Jurkat, Clone E6-1 (cell line): ENCODE data around the gene DCTN2.
"Not testable (repeated sequence)": the region's sequence is repeated elsewhere in the genome, so short reads cannot be mapped to it uniquely, and the experiment has no call there.

Experiments used
- DNase-seq: peaks from one replicate; pipeline ENCODE4 v3.0.0-alpha.2; 2011; ENCODE audit warnings: low read depth, low spot score
- H3K4me3 ChIP-seq: 2 replicates; pipeline ENCODE4 v1.5.1; 2011; ENCODE audit warnings: mild to moderate bottlenecking, low read length, control low read depth, moderate library complexity

DCTN2 gene

DNA sequence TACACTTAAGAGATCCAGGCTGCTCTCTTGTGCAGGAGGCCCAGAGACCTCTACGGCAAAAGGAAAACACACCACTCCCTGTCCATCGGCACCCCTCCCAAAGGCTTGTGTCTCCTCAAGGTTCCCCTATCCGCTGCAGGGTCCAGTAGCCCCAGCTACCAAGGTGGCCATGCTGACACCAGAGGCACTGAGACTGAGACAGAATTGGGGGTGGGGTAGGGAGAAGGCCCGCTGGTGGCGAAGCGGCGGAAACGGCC lies 27.3 kb downstream of the DCTN2 start:
- DNase-seq, result no peak

DNA sequence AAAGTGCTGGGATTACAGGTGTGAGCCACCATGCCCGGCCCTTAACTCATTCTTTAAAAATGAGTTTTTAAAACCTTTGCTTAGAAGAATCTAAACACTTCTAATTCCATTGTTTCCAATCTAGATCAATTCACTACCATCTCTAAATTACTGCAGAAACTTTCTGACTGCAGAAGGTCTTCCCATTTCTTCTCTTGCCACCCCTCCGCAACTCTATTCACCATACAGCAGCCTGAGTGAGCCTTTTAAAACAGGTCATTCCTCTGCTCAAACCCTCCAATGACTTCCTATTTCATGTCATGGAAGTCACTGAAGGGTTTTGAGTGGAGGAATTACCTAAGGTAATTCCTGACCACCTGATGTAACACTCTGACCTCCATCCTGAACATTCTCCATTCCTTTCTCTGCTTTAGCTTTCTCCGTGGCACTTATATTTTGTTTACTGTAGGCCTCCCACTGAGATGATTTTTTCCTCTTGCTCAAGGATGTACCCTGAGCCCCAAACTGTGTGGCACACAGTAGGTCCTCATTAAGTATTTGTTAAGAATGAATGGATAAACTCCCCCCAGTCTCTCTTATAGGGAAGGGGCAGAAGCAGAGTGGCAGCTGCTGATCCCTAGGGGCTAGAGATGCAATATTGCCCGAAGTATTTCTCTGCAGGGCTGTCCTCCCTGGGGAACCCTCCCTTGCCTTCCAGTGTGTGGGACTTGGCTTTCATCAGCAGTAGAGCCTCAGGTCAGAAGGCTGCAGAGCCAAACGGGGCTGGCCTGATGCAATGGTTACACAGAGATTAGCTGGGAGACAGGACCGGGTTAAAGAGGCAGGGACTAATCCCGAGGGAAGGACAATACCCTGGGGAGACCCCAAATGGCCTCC lies 27.8 kb downstream of the DCTN2 start:
- H3K4me3 ChIP-seq, result peak overlapping the region; percentile 90
- no peak for DNase-seq

More for the DNA sequence above, 27.3 kb downstream of the DCTN2 start:
- peak overlapping the region; percentile 90 for H3K4me3 ChIP-seq

- no peak overlapping the region for H3K4me3 ChIP-seq
- DNase-seq, result no peak
Observed at GRCh38 chr12:57518176-57518919, 28.6 kb downstream of the DCTN2 start.

- not testable (repeated sequence) for DNase-seq, H3K4me3 ChIP-seq
Observed at GRCh38 chr12:57517718-57518117, 29.3 kb downstream of the DCTN2 start.

- DNase-seq, result no peak
- no peak overlapping the region for H3K4me3 ChIP-seq
Observed at GRCh38 chr12:57517187-57517586, 29.8 kb downstream of the DCTN2 start.

DNA sequence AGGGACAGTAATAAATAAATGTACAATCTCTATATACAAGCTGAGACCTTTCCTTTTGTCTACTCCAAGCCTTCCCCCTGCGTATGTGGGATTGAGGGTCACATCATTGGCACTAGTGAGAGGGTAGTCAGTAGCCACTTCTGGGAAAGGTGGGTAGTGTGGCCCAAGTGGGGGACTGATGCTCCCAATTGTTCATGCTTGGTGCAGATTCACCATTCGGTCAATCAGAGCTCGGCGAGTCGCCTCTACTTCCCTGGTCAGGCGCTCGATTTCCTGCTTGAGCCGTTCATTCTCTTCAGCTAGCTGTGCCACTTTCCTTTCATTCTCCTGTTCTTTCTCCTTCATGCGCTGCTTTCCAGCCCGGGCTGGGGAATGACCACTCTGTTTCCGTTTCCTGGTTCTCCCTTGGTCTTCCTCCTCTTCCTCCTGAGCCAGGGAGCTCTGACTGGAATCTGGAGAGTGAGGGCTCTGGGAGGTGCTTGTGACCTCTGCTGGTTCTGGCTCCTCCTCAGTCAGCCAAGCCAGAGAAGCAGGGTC lies 30.3 kb downstream of the DCTN2 start:
- no peak for DNase-seq
- H3K4me3 ChIP-seq, result no peak overlapping the region

GRCh38 chr12:57515934-57516541 lies 31.0 kb downstream of the DCTN2 start:
- DNase-seq, result no peak

GRCh38 chr12:57515408-57515933 lies 31.5 kb downstream of the DCTN2 start:
- no peak for DNase-seq
- no peak overlapping the region for H3K4me3 ChIP-seq

More at GRCh38 chr12:57515934-57516541, 31.0 kb downstream of the DCTN2 start:
- H3K4me3 ChIP-seq, result no peak overlapping the region

DNA sequence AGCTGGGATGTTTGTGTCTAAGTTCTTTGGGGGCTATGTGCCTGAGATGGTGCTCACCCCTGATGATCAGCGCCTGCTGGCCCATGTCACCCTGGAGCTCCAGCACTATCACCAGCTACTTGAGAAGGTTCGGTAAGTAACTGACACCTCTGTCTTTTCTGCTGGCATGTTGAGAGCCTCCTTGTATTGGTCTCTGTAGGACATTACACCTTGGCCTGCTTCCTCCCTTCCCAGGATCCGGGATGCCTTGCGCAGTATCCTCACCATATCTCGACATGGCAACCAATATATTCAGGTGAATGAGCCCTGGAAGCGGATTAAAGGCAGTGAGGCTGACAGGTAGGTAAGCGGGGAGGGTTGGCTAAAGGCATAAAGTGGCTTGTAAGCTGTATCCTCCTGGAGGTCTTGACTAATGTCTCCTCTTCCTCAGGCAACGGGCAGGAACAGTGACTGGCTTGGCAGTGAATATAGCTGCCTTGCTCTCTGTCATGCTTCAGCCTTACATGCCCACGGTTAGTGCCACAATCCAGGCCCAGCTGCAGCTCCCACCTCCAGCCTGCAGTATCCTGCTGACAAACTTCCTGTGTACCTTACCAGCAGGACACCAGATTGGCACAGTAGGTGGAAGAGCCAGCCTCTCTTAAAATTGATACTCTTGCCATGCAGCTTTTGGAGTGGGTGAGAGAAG lies 32.1 kb downstream of the DCTN2 start:
- DNase-seq, result no peak
- no peak overlapping the region for H3K4me3 ChIP-seq

DNA sequence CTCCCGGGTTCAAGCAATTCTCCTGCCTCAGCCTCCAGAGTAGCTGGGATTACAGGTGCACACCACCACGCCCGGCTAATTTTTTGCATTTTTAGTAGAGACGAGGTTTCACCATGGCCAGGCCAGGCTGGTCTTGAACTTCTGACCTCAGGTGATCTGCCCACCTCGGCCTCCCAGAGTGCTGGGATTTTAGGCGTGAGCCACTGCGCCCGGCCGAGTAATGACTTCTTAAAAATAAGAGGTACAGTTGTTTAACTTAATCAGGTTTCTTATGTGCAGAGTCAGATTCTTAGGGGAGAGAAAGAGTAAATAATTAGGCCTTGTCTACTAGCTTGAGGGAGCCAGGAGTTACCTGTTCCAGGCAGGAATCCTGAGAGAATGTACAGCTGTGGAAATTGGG lies 32.7 kb downstream of the DCTN2 start:
- H3K4me3 ChIP-seq, DNase-seq: not testable (repeated sequence)

DNA sequence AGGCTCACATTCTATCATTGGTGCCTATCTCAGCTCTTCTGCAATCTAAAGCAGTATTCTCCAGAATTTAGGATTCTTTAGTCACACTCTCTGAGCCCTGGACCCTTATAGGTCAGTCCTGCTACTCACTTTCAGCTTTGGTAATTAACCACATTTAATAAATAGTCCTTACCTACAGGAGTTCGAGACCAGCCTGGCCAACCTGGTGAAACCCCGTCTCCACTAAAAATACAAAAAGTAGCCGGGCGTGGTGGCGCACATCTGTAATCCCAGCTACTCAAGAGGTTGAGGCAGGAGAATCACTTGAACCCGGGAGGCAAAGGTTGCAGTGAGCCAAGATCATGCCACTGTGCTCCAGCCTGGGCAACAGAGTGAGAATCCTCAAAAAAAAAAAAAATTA lies 33.3 kb downstream of the DCTN2 start:
- not testable (repeated sequence) for H3K4me3 ChIP-seq, DNase-seq

DNA sequence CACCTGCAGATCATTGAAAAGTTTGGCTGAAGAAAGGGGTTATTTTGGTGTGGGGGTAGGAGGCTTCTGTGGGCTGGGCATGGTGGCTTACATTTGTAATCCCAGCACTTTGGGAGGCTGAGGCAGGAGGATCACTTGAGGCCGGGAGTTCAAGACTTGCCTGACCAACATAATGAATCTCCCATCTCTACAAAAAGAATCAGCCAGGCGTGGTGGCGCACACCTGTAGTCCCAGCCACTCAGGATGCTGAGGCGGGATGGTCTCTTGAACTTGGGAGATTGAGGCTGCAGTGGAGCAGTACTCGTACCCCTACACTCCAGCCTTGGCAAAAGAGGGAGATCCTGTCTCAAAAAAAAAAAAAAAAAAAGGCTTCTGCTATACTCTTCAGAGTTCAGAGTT lies 33.7 kb downstream of the DCTN2 start:
- DNase-seq, result no peak
- H3K4me3 ChIP-seq, result no peak overlapping the region

DNA sequence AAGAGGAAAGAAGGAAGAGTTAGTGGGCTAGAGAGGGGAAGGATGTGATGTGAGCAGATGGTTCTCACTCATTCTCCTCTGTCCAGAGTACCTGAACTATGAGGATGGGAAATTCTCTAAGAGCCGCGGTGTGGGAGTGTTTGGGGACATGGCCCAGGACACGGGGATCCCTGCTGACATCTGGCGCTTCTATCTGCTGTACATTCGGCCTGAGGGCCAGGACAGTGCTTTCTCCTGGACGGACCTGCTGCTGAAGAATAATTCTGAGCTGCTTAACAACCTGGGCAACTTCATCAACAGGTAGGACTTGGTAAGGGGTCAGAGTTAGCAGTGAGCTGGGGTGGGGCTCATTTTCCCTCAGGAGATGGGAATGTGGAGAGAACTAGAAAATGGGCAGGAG lies 34.3 kb downstream of the DCTN2 start:
- no peak overlapping the region for H3K4me3 ChIP-seq
- no peak for DNase-seq

GRCh38 chr12:57511588-57512325 lies 35.2 kb downstream of the DCTN2 start:
- DNase-seq, result no peak
- H3K4me3 ChIP-seq, result no peak overlapping the region

- no peak for DNase-seq
- no peak overlapping the region for H3K4me3 ChIP-seq
Observed at GRCh38 chr12:57511161-57511560, 35.8 kb downstream of the DCTN2 start.

DNA sequence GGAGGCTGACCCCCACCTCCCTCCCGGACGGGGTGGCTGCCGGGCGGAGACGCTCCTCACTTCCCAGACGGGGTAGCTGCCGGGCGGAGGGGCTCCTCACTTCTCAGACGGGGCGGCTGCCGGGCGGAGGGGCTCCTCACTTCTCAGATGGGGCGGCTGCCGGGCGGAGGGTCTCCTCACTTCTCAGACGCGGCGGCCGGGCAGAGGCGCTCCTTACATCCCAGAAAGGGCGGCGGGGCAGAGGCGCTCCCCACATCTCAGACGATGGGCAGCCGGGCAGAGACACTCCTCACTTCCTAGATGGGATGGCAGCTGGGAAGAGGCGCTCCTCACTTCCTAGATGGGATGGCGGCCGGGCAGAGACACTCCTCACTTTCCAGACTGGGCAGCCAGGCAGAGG lies 39.2 kb downstream of the DCTN2 start:
- DNase-seq, H3K4me3 ChIP-seq: not testable (repeated sequence)

DNA sequence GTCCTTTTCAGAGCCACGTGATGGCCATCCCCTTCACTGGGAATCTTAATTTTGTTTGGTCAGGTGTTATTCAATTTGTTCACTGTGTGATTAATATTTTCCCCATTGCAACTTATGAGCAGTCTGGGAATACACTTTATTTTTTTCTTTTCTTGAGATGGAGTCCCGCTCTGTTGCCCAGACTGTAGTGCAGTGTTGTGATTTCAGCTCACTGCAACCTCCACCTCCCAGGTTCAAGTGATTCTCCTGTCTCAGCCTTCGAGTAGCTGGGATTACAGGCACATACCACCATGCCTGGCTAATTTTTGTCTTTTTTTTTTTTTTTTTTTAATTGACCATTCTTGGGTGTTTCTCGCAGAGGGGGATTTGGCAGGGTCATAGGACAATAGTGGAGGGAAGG lies 40.5 kb downstream of the DCTN2 start:
- DNase-seq, H3K4me3 ChIP-seq: not testable (repeated sequence)

- not testable (repeated sequence) for DNase-seq, H3K4me3 ChIP-seq
Observed at GRCh38 chr12:57502311-57502969, 44.6 kb downstream of the DCTN2 start.
